D721Med (cell line): ENCODE data around the gene SCP2D1.

ENCODE experiments used
- DNase-seq: peaks from one replicate; pipeline ENCODE4 v3.0.0; 2011; ENCODE audit warnings: low spot score; ENCODE audit not compliant: insufficient read length
- FAIRE-seq: peaks from 2 replicates; lab custom pipeline; 2011; peaks lifted over from hg19 to GRCh38; lab: Jason Lieb, UNC
- CTCF ChIP-seq: IDR thresholded peaks from 2 replicates; pipeline ENCODE4 v1.5.1; 2012; ENCODE audit warnings: mild to moderate bottlenecking, control low read depth; ENCODE audit not compliant: insufficient read depth; ENCODE audit errors: missing control alignments

The SCP2D1 gene

GRCh38 chr20:18837718-18838117 is 24.1 kb downstream of the SCP2D1 start:
- DNase-seq (no peak), FAIRE-seq (no peak)
- TF ChIP-seq CTCF: no peak

- DNase-seq (no peak), FAIRE-seq (no peak)
- TF ChIP-seq CTCF: no peak
These were observed 26.1 kb downstream of the SCP2D1 start for GRCh38 chr20:18839507-18840247.

DNA sequence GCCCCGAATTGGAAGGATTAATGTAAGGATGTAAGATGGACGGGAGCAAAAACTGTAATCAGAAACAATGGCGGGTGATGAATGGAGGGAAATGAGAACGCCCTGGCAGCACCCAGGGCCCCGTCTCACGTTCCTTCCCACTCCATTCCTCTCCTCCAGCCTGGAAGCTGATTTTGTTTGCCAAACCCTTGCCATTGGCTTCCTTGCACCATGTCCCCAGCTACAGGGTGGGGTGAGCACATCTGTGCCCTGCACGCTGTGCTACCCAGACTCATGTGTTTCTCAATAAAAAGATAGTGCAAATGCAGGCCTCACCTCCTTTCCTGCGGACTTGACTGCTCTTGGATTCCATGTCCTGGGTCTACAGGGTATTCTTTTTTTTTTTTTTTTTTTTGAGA is 26.7 kb downstream of the SCP2D1 start:
- DNase-seq (no peak), FAIRE-seq (no peak)
- no peak for TF ChIP-seq CTCF

GRCh38 chr20:18845017-18845416 is 31.4 kb downstream of the SCP2D1 start:
- DNase-seq (no peak), FAIRE-seq (no peak)
- TF ChIP-seq CTCF: no peak

- no peak for DNase-seq
- FAIRE-seq: no peak
- no peak for TF ChIP-seq CTCF
These were observed 33.7 kb downstream of the SCP2D1 start for GRCh38 chr20:18847226-18847755.

DNA sequence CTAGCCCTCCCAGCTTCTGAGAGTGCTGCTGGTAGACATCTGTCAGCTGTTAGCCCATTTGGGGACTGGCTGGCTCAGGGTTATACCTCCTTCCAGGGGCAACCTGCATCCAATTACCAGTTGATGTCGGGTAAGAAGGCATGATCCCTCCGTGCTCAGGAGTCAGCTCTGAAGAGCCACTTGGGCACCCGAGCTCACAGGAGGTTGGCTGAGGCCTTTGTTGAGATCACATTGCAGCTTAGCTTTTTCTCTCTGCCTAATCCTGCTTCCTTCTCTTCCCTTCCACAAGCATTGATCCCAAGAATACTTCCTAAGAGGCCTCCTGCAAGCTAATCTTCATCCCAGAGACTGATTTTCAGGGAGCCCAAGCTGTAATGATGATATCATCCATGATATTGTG is 35.5 kb downstream of the SCP2D1 start:
- FAIRE-seq: no peak
- no peak for DNase-seq
- no peak for TF ChIP-seq CTCF

GRCh38 chr20:18851629-18852028 is 38.0 kb downstream of the SCP2D1 start:
- DNase-seq: no peak
- no peak for FAIRE-seq
- no peak for TF ChIP-seq CTCF
